Measurements from ENCODE around the gene BUB1B.
A peak's percentile ranks its signal among the peaks of the same experiment; 100 is the strongest.

The BUB1B gene

DNA sequence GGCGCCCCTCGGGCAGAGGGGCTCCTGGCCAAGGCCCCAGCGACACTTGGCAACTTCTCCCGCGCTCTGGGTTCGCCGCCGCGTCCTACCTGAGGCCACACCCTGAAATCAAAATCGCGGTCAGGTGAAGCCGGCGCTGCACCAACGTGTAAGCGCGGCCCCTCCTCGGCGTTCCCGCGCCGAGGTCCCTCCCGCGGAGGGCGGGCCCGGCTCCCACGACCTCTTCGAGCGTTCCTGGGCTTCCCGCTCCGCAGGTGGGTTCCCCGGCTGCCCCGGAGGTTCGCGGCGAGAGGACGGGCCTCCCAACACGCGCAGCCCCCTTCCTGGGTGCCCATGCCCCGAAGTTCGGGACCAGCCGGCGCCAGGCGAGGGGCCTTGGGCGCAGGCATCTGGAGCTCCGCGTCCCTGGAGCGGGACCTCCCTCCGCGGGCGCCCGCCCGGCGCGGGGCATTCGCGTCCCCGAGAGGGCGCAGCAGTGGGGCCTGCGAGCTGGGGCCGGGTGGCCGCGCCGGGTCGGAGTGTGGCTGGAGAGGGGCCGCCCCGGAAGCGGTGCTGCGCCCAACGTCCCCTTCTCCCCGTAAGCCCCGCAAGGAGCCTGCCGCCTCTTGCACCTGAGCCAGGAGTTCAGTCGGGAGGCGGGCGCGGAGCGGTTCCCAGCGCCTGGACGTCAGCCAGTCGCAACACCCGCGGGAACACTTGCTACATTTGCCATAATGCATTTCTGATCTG, 91.7 kb downstream of the BUB1B start:
- TF ChIP-seq, protein P1, sequence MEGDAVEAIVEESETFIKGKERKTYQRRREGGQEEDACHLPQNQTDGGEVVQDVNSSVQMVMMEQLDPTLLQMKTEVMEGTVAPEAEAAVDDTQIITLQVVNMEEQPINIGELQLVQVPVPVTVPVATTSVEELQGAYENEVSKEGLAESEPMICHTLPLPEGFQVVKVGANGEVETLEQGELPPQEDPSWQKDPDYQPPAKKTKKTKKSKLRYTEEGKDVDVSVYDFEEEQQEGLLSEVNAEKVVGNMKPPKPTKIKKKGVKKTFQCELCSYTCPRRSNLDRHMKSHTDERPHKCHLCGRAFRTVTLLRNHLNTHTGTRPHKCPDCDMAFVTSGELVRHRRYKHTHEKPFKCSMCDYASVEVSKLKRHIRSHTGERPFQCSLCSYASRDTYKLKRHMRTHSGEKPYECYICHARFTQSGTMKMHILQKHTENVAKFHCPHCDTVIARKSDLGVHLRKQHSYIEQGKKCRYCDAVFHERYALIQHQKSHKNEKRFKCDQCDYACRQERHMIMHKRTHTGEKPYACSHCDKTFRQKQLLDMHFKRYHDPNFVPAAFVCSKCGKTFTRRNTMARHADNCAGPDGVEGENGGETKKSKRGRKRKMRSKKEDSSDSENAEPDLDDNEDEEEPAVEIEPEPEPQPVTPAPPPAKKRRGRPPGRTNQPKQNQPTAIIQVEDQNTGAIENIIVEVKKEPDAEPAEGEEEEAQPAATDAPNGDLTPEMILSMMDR (IDR thresholded peaks at IDR 0.05; ENCODE audit: low read depth, low read length, missing control alignments) = no peak
- peaks cover 17% of the 10 kb centered on the region for H3K27me3 ChIP-seq (replicated peaks)
- no peak overlapping the region for H3K27ac ChIP-seq
- in situ Hi-C loops (cut with HindIII; ENCODE audit: low pct_ligation_motif_present, low sequenced_read_pairs) = no loop called here
- peak overlapping the region; percentile 47 for H3K4me3 ChIP-seq (ENCODE audit: low read depth, low read length)
- no peaks in the 10 kb centered on the region for H3K36me3 ChIP-seq (replicated peaks)
- DNase-seq = no peak

DNA sequence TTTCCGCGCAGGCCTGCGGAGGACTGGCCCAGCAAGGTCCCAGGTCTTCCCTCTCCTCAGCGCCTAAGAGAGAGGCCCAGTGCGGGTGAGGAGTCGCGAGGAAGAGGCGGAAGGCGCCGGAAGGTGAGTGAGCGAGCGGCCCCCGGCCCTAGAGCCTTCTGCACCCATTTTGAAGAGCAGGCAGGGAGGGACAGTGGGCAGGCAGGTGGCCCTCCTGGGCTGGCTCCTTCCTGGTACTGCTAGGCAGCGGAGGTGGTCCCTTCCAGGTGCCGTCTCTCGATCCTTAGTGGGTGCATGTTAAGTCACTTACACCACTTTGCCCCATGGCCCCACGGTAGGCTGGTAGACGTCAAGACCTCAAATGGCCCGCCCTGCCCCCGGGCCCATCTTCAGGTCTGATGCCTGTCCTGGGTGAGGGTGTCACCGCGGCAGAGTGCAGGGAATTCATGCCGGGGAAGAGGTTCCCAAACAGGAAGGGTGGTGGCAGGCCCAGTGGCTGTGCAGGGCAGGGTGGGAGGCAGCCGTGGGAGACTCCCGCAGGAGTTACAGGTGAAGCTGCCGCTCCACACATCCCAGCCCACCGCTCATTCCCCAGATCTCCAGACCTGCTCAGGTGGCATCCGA, 92.4 kb downstream of the BUB1B start:
- in situ Hi-C loops (cut with HindIII; ENCODE audit: low pct_ligation_motif_present, low sequenced_read_pairs) = no loop called here
- Histone ChIP-seq H3K27ac (no peak overlapping the region), H3K4me3 (ENCODE audit: low read depth, low read length) (peak overlapping the region; percentile 47), H3K36me3 (replicated peaks) (no peaks in the 10 kb centered on the region), H3K27me3 (replicated peaks) (peaks cover 17% of the 10 kb centered on the region)
- TF ChIP-seq, protein P1 (IDR thresholded peaks at IDR 0.05; ENCODE audit: low read depth, low read length, missing control alignments) = no peak
- no peak for DNase-seq

DNA sequence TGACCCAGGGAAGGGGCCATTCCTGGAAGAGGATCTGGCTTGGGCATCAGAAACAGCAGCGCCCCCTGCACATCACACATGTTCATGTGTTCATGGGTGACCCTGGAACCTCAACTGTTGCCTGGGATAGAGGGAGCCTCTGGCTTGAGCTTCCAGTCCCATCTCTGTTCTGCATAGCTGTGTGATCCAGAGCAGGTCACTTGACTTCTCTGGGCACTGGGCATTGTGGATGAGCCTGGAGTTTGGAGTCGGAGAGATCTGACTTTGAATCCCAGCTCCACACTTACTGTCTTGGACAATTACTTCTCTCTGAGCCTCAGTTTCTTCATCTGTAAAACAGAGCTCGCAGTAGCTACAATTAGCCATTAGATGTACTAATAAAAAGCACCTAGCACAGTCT, 93.6 kb downstream of the BUB1B start:
- Histone ChIP-seq H3K36me3 (replicated peaks) (no peaks in the 10 kb centered on the region), H3K27ac (no peak overlapping the region), H3K4me3 (ENCODE audit: low read depth, low read length) (no peak overlapping the region), H3K27me3 (replicated peaks) (peaks cover 17% of the 10 kb centered on the region)
- TF ChIP-seq, protein P1 (IDR thresholded peaks at IDR 0.05; ENCODE audit: low read depth, low read length, missing control alignments) = no peak
- no peak for DNase-seq
- in situ Hi-C loops (cut with HindIII; ENCODE audit: low pct_ligation_motif_present, low sequenced_read_pairs) = no loop called here

DNA sequence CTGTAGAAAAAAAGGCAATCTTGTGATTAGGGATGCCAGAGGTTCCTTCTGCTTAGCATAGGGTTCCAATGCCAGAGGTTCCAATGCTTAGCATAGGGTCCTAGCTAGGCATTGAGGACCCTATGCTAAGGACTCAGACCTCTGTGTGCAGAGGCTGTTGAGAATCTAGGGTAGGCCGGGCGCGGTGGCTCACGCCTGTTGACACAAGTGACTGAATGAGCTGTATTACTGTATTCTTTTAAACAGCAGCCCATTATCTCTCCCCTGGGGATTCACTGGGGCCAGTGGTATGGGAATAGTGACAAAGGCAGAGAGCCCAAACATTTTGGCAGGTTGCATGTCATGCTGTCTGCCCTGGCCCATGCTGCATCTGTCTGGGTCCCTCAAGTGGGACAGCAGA, 94.2 kb downstream of the BUB1B start:
- H3K27me3 ChIP-seq (replicated peaks) = peaks cover 17% of the 10 kb centered on the region
- no peak for DNase-seq
- in situ Hi-C loops (cut with HindIII; ENCODE audit: low pct_ligation_motif_present, low sequenced_read_pairs) = no loop called here
- TF ChIP-seq, protein P1 (IDR thresholded peaks at IDR 0.05; ENCODE audit: low read depth, low read length, missing control alignments) = no peak
- H3K4me3 ChIP-seq (ENCODE audit: low read depth, low read length) = no peak overlapping the region
- H3K27ac ChIP-seq = no peak overlapping the region
- no peaks in the 10 kb centered on the region for H3K36me3 ChIP-seq (replicated peaks)

DNA sequence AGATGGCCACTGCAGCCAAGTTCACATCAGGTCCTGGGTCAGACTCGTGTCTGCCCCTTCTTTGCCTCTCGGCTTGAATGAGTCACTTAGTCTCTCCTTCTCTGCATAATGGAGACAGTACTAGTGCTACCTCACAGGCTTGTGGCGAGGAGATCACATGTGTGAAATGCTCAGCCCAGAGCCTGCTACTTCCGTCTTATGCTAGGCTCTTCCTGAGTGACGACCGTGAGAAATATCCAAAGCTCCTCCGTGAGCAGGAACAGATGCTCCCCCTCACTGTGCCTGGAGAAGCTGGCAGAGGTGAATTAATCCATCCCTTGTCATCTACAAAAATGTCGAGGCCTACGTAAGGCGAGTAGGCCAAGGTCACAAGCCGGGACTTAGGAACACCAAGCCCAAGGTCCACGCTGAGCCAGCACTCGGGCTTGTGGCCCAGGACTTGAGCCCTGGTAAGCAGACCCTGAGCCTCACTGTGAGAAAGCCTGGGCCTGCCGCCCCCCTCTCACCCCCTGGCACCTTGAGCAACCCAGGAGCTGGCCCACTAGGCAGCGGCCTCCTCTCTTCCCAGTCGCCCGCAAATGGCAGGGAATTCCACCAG, 95.9 kb downstream of the BUB1B start:
- peak; percentile 74 for DNase-seq
- H3K27me3 ChIP-seq (replicated peaks) = peaks cover 17% of the 10 kb centered on the region
- H3K4me3 ChIP-seq (ENCODE audit: low read depth, low read length) = no peak overlapping the region
- H3K27ac ChIP-seq = peak overlapping the region; percentile 41
- H3K36me3 ChIP-seq (replicated peaks) = no peaks in the 10 kb centered on the region
- TF ChIP-seq, protein P1 (IDR thresholded peaks at IDR 0.05; ENCODE audit: low read depth, low read length, missing control alignments) = no peak
- in situ Hi-C loops (cut with HindIII; ENCODE audit: low pct_ligation_motif_present, low sequenced_read_pairs) = no loop called here
